Subcutaneous abdominal adipose tissue (tissue), 5 donors: ENCODE results near the gene YPEL4.

Experiments
- H3K27ac ChIP-seq: one replicate; pipeline ENCODE4 v1.7.0; 2013; ENCODE audit warnings: low read depth, mild to moderate bottlenecking, inconsistent platforms, low read length, moderate library complexity
- H3K27me3 ChIP-seq, 5 donors: one replicate each; pipeline ENCODE4 v1.7.0; 2013; ENCODE audit warnings: low read length in 5 of 5, inconsistent platforms in 1 of 5; ENCODE audit not compliant: control insufficient read depth in 5 of 5, insufficient read depth in 4 of 5
- H3K36me3 ChIP-seq, 5 donors: one replicate each; pipeline ENCODE4 v1.7.0; 2013; ENCODE audit warnings: low read length in 5 of 5; ENCODE audit not compliant: control insufficient read depth in 5 of 5, insufficient read depth in 5 of 5
- H3K4me1 ChIP-seq, 5 donors: one replicate each; pipeline ENCODE4 v1.7.0; 2013; ENCODE audit warnings: low read length in 5 of 5, mild to moderate bottlenecking in 3 of 5, moderate library complexity in 1 of 5; ENCODE audit not compliant: control insufficient read depth in 5 of 5, insufficient read depth in 5 of 5
- H3K4me3 ChIP-seq, 5 donors: one replicate each; pipeline ENCODE4 v1.7.0; 2013; ENCODE audit warnings: low read length in 5 of 5, low read depth in 1 of 5
- H3K9ac ChIP-seq, 5 donors: one replicate each; pipeline ENCODE4 v1.7.0; 2013; ENCODE audit warnings: low read length in 5 of 5, mild to moderate bottlenecking in 4 of 5, moderate library complexity in 3 of 5
- H3K9me3 ChIP-seq, 5 donors: one replicate each; pipeline ENCODE4 v1.7.0; 2013; ENCODE audit warnings: low read length in 5 of 5; ENCODE audit not compliant: control insufficient read depth in 5 of 5
- donor health status: healthy.
- donor health status: healthy.
- donor health status: healthy.
- donor health status: healthy.
- donor health status: healthy.

YPEL4 gene

DNA sequence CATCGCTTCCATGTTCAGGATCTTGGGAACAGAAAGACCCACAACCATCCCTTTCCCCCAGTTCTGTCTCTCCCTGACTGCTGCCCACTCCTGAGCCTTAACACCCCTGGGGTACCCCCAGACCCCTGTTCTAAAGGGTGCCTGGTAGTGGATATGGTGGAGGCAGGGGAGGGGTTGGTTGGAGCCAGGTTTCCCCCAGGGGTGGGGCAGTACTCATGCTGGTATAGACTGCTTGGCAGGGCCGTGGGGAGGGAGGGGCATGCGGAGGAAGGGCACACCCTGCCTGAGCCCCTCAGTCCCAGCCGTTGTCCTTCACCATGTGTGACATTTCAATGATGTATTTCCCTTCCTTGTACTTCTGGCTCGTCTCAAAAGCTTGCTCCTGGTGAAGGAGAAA, 4.0 kb downstream of the YPEL4 start:
- Histone ChIP-seq H3K27ac (no peak overlapping the region), H3K9me3 (no peaks in the 10 kb centered on the region), H3K36me3 (no peaks in the 10 kb centered on the region), H3K4me3 (no peak overlapping the region), H3K4me1 (peaks cover 0 to 49% (median 42%) of the 10 kb centered on the region in 5 donors), H3K9ac (no peak overlapping the region), H3K27me3 (peaks cover 33 to 44% (median 39%) of the 10 kb centered on the region in 5 donors)

- H3K36me3 ChIP-seq: no peaks in the 10 kb centered on the region
- H3K4me1 ChIP-seq: peaks cover under 1 to 49% (median 44%) of the 10 kb centered on the region in 5 donors
- no peak overlapping the region for H3K27ac ChIP-seq
- peaks cover 28 to 40% (median 36%) of the 10 kb centered on the region in 5 donors for H3K27me3 ChIP-seq
- H3K4me3 ChIP-seq: peak overlapping the region in 1 of 5 donors; percentile 9
- H3K9ac ChIP-seq: peak overlapping the region in 2 of 5 donors; percentile 27 to 49
- H3K9me3 ChIP-seq: no peaks in the 10 kb centered on the region
These were observed 4.7 kb downstream of the YPEL4 start for GRCh38 chr11:57644748-57645688.

DNA sequence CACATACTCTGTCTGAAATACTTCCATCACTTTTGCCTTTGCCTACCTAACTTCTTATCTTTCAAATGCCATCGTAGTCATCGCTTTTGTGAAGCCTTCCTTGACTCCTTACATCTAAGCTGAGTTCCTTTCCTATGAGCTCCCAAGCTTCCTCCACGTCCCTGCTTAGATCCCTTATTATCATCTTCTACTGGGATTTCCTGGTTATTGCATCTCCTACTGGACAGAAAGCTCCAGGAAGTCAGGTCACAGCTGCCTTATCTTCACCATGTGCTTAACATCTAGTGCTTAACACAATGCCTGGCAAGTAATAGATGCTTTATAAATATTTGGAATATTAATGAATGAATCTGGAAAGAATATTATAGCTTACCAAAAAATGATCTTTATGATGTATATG, 5.9 kb downstream of the YPEL4 start:
- Histone ChIP-seq H3K36me3 (no peaks in the 10 kb centered on the region), H3K27me3 (peaks cover 21 to 33% (median 31%) of the 10 kb centered on the region in 5 donors), H3K9me3 (no peaks in the 10 kb centered on the region), H3K9ac (no peak overlapping the region), H3K27ac (no peak overlapping the region), H3K4me3 (no peak overlapping the region), H3K4me1 (peaks cover 1 to 51% (median 47%) of the 10 kb centered on the region in 5 donors)

GRCh38 chr11:57641011-57641807, 8.5 kb downstream of the YPEL4 start:
- Histone ChIP-seq H3K9me3 (no peaks in the 10 kb centered on the region), H3K9ac (no peak overlapping the region), H3K36me3 (no peaks in the 10 kb centered on the region), H3K27me3 (peaks cover 1 to 10% (median 7%) of the 10 kb centered on the region in 5 donors), H3K27ac (no peak overlapping the region), H3K4me1 (peaks cover 4 to 42% (median 38%) of the 10 kb centered on the region in 5 donors), H3K4me3 (no peak overlapping the region)

- Histone ChIP-seq H3K27ac (no peak overlapping the region), H3K27me3 (peaks cover 0 to 6% (median 0%) of the 10 kb centered on the region in 5 donors), H3K4me1 (peaks cover 4 to 36% (median 33%) of the 10 kb centered on the region in 5 donors), H3K9me3 (no peaks in the 10 kb centered on the region), H3K4me3 (peak overlapping the region in 3 of 5 donors; percentile 31 to 89 (median 85)), H3K36me3 (no peaks in the 10 kb centered on the region), H3K9ac (peak overlapping the region in 1 of 5 donors; percentile 26)
These were observed 9.5 kb downstream of the YPEL4 start for GRCh38 chr11:57640068-57640800.

DNA sequence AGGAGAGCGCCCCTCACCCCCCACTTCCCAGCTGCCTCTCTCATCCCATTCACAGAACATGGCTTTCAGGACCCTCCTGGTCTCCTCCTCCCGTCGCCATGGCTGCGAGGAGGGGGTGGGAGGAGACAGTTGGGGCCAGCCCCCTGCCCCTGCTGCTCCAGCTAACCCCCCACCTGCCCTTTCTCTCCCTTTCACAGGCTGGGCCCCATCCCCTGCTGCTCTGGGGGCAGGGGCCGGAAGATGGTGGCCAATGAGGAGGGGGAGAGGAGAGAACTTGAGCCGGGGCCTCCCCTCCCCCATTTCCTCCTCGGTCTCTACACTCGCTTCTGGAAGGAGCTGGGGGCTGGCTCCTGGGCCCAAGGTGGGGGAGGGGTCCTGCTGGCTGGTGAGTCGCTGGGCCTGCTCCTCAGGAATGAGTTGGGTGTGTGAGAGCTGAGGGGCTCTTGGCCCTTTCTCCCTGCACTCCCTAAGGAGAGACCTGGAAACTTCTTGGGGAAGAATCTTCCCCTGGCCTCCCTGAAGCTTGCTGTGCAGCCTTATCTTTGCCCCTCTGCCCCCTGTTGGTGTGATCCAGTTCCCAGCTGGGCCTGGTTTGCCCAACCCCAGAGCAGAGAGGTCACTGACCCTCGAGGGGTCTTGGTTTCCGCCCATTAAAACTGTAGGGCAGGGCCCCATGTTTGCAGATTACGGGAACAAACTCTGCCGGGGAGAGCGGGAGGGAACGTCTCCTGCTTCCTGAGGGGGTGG, 10.2 kb downstream of the YPEL4 start:
- H3K4me1 ChIP-seq: peaks cover 4 to 31% (median 29%) of the 10 kb centered on the region in 5 donors
- no peaks in the 10 kb centered on the region for H3K9me3 ChIP-seq
- H3K27me3 ChIP-seq: peaks cover 0 to 6% (median 0%) of the 10 kb centered on the region in 5 donors
- peak overlapping the region; percentile 66 to 90 (median 86) for H3K4me3 ChIP-seq
- no peak overlapping the region for H3K27ac ChIP-seq
- peak overlapping the region in 3 of 5 donors; percentile 20 to 84 (median 65) for H3K9ac ChIP-seq
- no peaks in the 10 kb centered on the region for H3K36me3 ChIP-seq

DNA sequence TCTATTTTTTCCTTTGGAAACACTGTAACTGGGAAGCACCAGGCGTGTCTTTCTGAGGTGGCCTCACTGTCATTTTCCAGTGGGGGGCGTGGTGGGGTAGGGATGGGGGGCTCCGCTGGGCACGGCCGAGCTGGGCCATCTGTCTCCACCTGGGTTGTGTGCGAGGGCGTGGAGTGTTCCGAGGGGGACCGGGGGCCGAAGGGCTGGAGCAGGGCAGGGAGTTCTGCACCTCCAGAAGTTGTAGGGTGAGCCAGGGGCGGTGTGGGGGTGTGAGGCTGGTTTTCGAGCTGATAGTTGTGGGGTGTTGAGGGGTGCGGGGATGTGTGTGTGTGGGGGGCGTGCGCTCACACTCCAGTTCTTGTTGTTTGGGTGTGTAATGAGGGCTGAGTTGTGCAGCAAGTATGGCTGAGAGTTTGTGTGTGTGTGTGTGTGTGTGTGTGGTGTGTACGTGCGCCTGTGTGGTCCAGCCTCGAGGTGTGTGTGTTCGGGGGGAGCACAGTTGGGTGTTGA, 10.8 kb downstream of the YPEL4 start:
- peaks cover 4 to 30% (median 28%) of the 10 kb centered on the region in 5 donors for H3K4me1 ChIP-seq
- peak overlapping the region; percentile 41 for H3K27ac ChIP-seq
- peak overlapping the region; percentile 61 to 84 (median 65) for H3K9ac ChIP-seq
- H3K9me3 ChIP-seq: no peaks in the 10 kb centered on the region
- H3K4me3 ChIP-seq: peak overlapping the region; percentile 81 to 90 (median 86)
- no peaks in the 10 kb centered on the region for H3K36me3 ChIP-seq
- peaks cover 0 to 6% (median 0%) of the 10 kb centered on the region in 5 donors for H3K27me3 ChIP-seq

GRCh38 chr11:57638005-57638781, 11.5 kb downstream of the YPEL4 start:
- Histone ChIP-seq H3K27ac (peak overlapping the region; percentile 41), H3K27me3 (peaks cover 0 to 6% (median 0%) of the 10 kb centered on the region in 5 donors), H3K4me1 (peaks cover 4 to 30% (median 28%) of the 10 kb centered on the region in 5 donors), H3K4me3 (peak overlapping the region; percentile 81 to 90 (median 86)), H3K36me3 (no peaks in the 10 kb centered on the region), H3K9me3 (no peaks in the 10 kb centered on the region), H3K9ac (peak overlapping the region; percentile 61 to 84 (median 65))
